Epidermal melanocyte (primary cell): Measurements from ENCODE around the gene TIMM17B.

ENCODE experiments used
- DNase-seq: peaks from one replicate; pipeline ENCODE4 v3.0.0; 2011; ENCODE audit warnings: low spot score; ENCODE audit not compliant: insufficient read length

The TIMM17B gene

GRCh38 chrX:48897625-48898306 lies at the start of gene TIMM17B, which contains the start of gene PQBP1:
TIMM17B (minus strand) TSS chrX:48897768; CDS start chrX:48897749, 19 bp downstream.
PQBP1 (plus strand) TSS chrX:48897930; CDS start chrX:48898510, 580 bp downstream.
- DNase-seq, result peak; percentile 81

- peak; percentile 28 for DNase-seq
Observed at GRCh38 chrX:48945517-48946348, 48.2 kb upstream of the TIMM17B start.

- DNase-seq, result no peak
Observed at GRCh38 chrX:48942895-48943294, 45.3 kb upstream of the TIMM17B start.

- no peak for DNase-seq
Observed at GRCh38 chrX:48940404-48940955, 42.9 kb upstream of the TIMM17B start.

- DNase-seq, result no peak
Observed at GRCh38 chrX:48939524-48940228, 42.1 kb upstream of the TIMM17B start.

- no peak for DNase-seq
Observed at GRCh38 chrX:48938721-48939425, 41.3 kb upstream of the TIMM17B start.

- DNase-seq, result no peak
Observed at GRCh38 chrX:48937054-48937907, 39.7 kb upstream of the TIMM17B start.

GRCh38 chrX:48936429-48937053 lies 39.0 kb upstream of the TIMM17B start:
- DNase-seq, result no peak

GRCh38 chrX:48935301-48935670 lies 37.7 kb upstream of the TIMM17B start:
- DNase-seq, result no peak

- no peak for DNase-seq
Observed at GRCh38 chrX:48934581-48935300, 37.2 kb upstream of the TIMM17B start.

GRCh38 chrX:48933757-48934156 lies 36.2 kb upstream of the TIMM17B start:
- no peak for DNase-seq

- no peak for DNase-seq
Observed at GRCh38 chrX:48927736-48928382, 30.3 kb upstream of the TIMM17B start.

GRCh38 chrX:48927123-48927522 lies 29.6 kb upstream of the TIMM17B start:
- no peak for DNase-seq

GRCh38 chrX:48924270-48924669 lies 26.7 kb upstream of the TIMM17B start:
- no peak for DNase-seq

- no peak for DNase-seq
Observed at GRCh38 chrX:48923771-48924170, 26.2 kb upstream of the TIMM17B start.

- DNase-seq, result no peak
Observed at GRCh38 chrX:48920718-48921104, 23.1 kb upstream of the TIMM17B start.

- no peak for DNase-seq
Observed at GRCh38 chrX:48919947-48920717, 22.6 kb upstream of the TIMM17B start.

GRCh38 chrX:48919360-48919841 lies 21.8 kb upstream of the TIMM17B start:
- DNase-seq, result no peak
